Measurements from ENCODE around the gene CEBPZ.
"Not testable (repeated sequence)": the region's sequence is repeated elsewhere in the genome, so short reads cannot be mapped to it uniquely, and the experiment has no call there.

The CEBPZ gene

GRCh38 chr2:37203708-37204107, 27.7 kb downstream of the CEBPZ start:
- no peak for DNase-seq
- TF ChIP-seq POLR2A (IDR thresholded peaks at IDR 0.05; ENCODE audit: low read length) (no peak), GATA1 (IDR thresholded peaks at IDR 0.05; ENCODE audit: low read depth, low read length) (no peak)

GRCh38 chr2:37201766-37202165, 29.6 kb downstream of the CEBPZ start:
- TF ChIP-seq POLR2A (IDR thresholded peaks at IDR 0.05; ENCODE audit: low read length) (no peak), GATA1 (IDR thresholded peaks at IDR 0.05; ENCODE audit: low read depth, low read length) (no peak)
- DNase-seq: no peak

GRCh38 chr2:37201208-37201607, 30.2 kb downstream of the CEBPZ start:
- no peak for TF ChIP-seq POLR2A (IDR thresholded peaks at IDR 0.05; ENCODE audit: low read length)
- no peak for TF ChIP-seq GATA1 (IDR thresholded peaks at IDR 0.05; ENCODE audit: low read depth, low read length)
- no peak for DNase-seq

GRCh38 chr2:37198681-37199065, 32.7 kb downstream of the CEBPZ start:
- DNase-seq: no peak
- no peak for TF ChIP-seq GATA1 (IDR thresholded peaks at IDR 0.05; ENCODE audit: low read depth, low read length)
- no peak for TF ChIP-seq POLR2A (IDR thresholded peaks at IDR 0.05; ENCODE audit: low read length)

- TF ChIP-seq POLR2A (IDR thresholded peaks at IDR 0.05; ENCODE audit: low read length) (peak; percentile 88), GATA1 (IDR thresholded peaks at IDR 0.05; ENCODE audit: low read depth, low read length) (no peak)
Measured at GRCh38 chr2:37196320-37197195, 34.8 kb downstream of the CEBPZ start, which contains the start of gene CEBPZOS. Gene CEBPZOS, plus strand, starts transcription at chr2:37196496. Its CDS starts 3,209 bp downstream, at chr2:37199705.

GRCh38 chr2:37195862-37196319, 35.5 kb downstream of the CEBPZ start:
- DNase-seq: not testable (repeated sequence)

More at GRCh38 chr2:37196320-37197195, 34.8 kb downstream of the CEBPZ start, which contains the start of gene CEBPZOS:
- DNase-seq: peak; percentile 87 to 92

- no peak for TF ChIP-seq POLR2A (IDR thresholded peaks at IDR 0.05; ENCODE audit: low read length)
- TF ChIP-seq GATA1 (IDR thresholded peaks at IDR 0.05; ENCODE audit: low read depth, low read length): no peak
- DNase-seq: no peak
Measured at GRCh38 chr2:37192551-37192950, 38.8 kb downstream of the CEBPZ start.

- no peak for TF ChIP-seq GATA1 (IDR thresholded peaks at IDR 0.05; ENCODE audit: low read depth, low read length)
- TF ChIP-seq POLR2A (IDR thresholded peaks at IDR 0.05; ENCODE audit: low read length): no peak
Measured at GRCh38 chr2:37191747-37192146, 39.6 kb downstream of the CEBPZ start.

GRCh38 chr2:37191253-37191652, 40.1 kb downstream of the CEBPZ start:
- DNase-seq: no peak
- TF ChIP-seq POLR2A (IDR thresholded peaks at IDR 0.05; ENCODE audit: low read length) (no peak), GATA1 (IDR thresholded peaks at IDR 0.05; ENCODE audit: low read depth, low read length) (no peak)

More at GRCh38 chr2:37191747-37192146, 39.6 kb downstream of the CEBPZ start:
- DNase-seq: no peak

GRCh38 chr2:37190290-37190689, 41.1 kb downstream of the CEBPZ start:
- TF ChIP-seq POLR2A (IDR thresholded peaks at IDR 0.05; ENCODE audit: low read length) (no peak), GATA1 (IDR thresholded peaks at IDR 0.05; ENCODE audit: low read depth, low read length) (no peak)
- no peak for DNase-seq

- DNase-seq: peak in 1 of 2 experiments; percentile 5
Measured at GRCh38 chr2:37189452-37190153, 41.8 kb downstream of the CEBPZ start.

GRCh38 chr2:37188570-37188969, 42.8 kb downstream of the CEBPZ start, which contains the start of gene SULT6B1:
Gene SULT6B1, minus strand, starts transcription at chr2:37188670. Its CDS starts 30 bp downstream, at chr2:37188640.
- DNase-seq: no peak
- TF ChIP-seq POLR2A (IDR thresholded peaks at IDR 0.05; ENCODE audit: low read length): no peak
- TF ChIP-seq GATA1 (IDR thresholded peaks at IDR 0.05; ENCODE audit: low read depth, low read length): no peak

More at GRCh38 chr2:37189452-37190153, 41.8 kb downstream of the CEBPZ start:
- TF ChIP-seq GATA1 (IDR thresholded peaks at IDR 0.05; ENCODE audit: low read depth, low read length) (no peak), POLR2A (IDR thresholded peaks at IDR 0.05; ENCODE audit: low read length) (no peak)

GRCh38 chr2:37181726-37182684, 49.4 kb downstream of the CEBPZ start:
- TF ChIP-seq GATA1 (IDR thresholded peaks at IDR 0.05; ENCODE audit: low read depth, low read length) (no peak), POLR2A (IDR thresholded peaks at IDR 0.05; ENCODE audit: low read length) (no peak)
- no peak for DNase-seq
